CD4-positive, alpha-beta T cell treated with Interleukin-1 beta for 1 hour (primary cell): Measurements from ENCODE around the gene ESR2.
"Not testable (repeated sequence)": the region's sequence is repeated elsewhere in the genome, so short reads cannot be mapped to it uniquely, and the experiment has no call there.

Experiments used
- DNase-seq, 2 donors: peaks; one replicate each; pipeline ENCODE4 v3.0.0-alpha.2; 2020 to 2022

Gene ESR2

GRCh38 chr14:64119980-64120379 is 174.2 kb downstream of the ESR2 start:
- DNase-seq = no peak

- no peak for DNase-seq
Measured at GRCh38 chr14:64119500-64119899, 174.7 kb downstream of the ESR2 start.

GRCh38 chr14:64118892-64119291 is 175.3 kb downstream of the ESR2 start:
- DNase-seq = no peak

- not testable (repeated sequence) for DNase-seq
Measured at GRCh38 chr14:64118403-64118742, 175.8 kb downstream of the ESR2 start.

DNA sequence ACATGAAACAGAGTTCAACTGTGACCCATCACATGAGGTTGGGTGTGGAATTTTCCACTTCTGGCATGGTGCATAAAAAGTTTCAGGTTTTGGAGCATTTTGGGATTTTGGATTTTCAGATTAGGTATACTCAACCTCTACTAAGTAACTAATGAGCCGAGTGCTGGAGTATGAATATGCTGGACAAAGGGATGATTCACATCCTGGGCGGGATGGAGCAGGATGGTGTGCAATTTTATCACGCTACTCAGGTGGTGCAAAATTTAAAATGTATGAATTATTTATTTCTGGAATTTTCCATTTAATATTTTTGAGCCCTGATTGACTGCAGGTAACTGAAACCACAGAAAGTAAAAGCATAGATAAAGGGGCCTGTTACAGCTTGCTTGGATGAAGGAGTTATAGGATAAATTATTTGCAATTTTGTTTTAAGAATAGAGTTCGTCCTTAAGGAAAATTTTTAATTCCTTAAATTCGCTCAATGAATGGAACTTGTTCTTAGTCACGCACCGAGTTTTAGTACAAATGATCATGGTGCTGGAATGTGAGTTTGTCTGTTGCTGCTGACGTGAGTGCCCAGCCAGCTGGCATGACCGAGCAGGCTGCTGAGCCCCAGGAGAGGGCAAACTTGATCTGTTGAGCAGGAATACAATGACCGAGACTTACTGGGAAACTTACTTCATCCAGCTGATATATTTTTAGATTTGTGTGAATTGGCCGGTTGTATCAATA is 176.3 kb downstream of the ESR2 start:
- DNase-seq = no peak

GRCh38 chr14:64115401-64115800 is 178.8 kb downstream of the ESR2 start:
- DNase-seq = no peak

GRCh38 chr14:64114796-64115195 is 179.4 kb downstream of the ESR2 start:
- DNase-seq = no peak

- DNase-seq = no peak
Measured at GRCh38 chr14:64114166-64114565, 180.0 kb downstream of the ESR2 start.

GRCh38 chr14:64112867-64113678 is 181.1 kb downstream of the ESR2 start:
- no peak for DNase-seq

GRCh38 chr14:64110802-64111201 is 183.4 kb downstream of the ESR2 start:
- DNase-seq = no peak

DNA sequence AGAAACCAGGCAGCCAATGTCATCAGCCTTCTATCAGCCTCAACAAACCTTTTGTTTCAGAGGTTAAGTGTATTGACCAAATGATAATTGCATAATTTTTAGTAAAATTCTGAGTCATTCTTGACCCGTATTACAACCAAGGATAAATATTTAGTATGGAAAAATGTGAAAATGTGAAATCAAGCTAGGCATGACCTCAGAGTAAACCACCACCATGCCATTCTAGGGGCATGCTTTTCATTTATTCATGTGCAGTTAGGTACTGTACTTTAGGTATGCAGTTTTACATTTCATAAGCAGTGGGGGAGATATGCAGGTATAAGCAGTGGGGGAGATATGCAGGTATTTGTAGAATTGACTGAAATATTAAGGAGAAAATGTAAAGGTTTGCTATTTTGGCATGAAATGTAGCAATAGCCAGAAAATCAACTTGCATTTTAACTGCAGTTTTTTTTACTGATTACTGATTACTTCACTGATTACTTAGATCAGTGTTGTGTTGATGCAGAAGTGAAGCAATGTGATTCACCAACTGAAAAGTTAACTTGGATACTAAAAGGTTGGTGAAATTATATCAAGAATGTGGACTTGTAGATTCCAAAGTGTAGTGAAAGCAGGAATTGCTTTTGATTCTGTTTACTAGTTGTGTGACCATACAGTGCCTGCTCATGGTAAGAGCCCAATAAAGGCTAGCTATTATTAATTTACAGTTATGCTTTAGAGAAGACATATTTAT is 184.2 kb downstream of the ESR2 start:
- DNase-seq = no peak

GRCh38 chr14:64107438-64107837 is 186.7 kb downstream of the ESR2 start:
- DNase-seq = no peak

GRCh38 chr14:64098120-64098519 is 196.1 kb downstream of the ESR2 start:
- no peak for DNase-seq

GRCh38 chr14:64095620-64096019 is 198.6 kb downstream of the ESR2 start:
- no peak for DNase-seq

DNA sequence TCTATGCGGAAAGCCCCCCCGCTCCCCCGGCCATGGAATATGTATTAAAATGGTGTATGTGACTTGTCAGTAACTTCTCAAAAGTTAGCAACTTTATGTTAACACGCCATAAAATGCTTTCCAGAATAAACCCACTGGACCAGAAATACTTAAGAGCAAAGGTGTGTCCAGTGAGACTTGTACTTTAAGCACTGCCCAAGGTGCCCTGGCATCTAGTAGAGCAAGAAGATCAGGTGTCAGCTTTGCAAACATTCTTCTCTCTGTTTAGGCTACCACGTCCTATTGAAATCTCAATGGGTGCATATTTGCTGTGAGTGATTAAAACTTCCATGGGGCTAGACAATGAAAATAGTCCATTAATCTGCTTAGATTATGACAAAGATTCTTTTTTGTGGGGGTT is 201.2 kb downstream of the ESR2 start:
- DNase-seq = no peak

DNA sequence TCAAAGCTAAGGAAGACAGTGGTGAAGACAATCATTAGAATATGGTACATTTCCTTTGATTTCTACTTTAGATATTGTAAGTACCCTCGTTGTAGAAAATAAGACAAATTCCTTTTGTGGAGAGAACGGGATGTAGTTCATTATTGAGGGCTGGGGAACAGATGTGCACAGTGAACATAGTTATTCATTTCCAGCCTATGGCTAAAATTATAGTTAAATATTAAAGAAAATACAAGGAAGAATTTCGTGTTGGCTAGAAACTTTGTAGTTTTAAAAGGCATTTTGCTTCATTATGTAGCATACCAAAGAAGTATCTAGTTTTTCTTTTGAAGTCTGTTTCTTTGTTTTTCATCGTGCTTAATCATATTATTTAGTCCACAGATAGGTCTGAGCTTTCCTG is 201.8 kb downstream of the ESR2 start:
- DNase-seq = no peak

GRCh38 chr14:64091217-64091616 is 203.0 kb downstream of the ESR2 start:
- no peak for DNase-seq

DNA sequence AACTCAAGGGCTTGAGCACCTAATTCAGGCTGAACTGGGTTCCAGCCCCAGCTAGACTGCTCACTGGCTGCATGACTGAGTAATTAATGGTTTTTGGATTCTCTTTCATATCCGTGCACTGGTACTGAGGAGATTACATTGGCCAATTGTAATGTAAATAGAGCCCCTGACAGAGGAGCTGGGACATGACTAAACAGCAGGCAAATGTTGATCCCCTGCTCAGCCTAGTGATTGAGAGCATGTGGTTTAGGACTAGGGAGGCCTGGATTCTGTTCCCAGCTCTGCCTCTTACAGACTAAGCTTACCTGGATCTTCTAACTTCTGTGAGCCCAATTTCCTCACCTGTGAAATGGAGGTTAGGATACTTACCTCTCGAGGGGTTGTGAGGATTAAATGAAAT is 204.3 kb downstream of the ESR2 start:
- no peak for DNase-seq

DNA sequence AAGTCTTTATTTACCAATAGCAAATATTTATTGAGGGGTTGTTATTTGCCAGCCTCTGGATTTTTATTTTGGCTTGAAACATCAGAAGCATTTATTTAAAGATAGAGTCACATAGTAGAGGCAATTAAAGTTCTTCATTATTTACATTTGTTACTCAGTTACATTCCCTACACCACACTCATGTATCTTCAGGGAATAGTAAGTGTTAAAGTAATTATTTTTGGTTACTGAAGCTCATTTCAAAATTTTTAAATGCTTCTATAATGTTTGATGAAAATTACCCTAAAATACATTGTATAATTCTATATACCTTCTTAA is 205.6 kb downstream of the ESR2 start:
- no peak for DNase-seq

GRCh38 chr14:64082837-64083236 is 211.3 kb downstream of the ESR2 start:
- no peak for DNase-seq

DNA sequence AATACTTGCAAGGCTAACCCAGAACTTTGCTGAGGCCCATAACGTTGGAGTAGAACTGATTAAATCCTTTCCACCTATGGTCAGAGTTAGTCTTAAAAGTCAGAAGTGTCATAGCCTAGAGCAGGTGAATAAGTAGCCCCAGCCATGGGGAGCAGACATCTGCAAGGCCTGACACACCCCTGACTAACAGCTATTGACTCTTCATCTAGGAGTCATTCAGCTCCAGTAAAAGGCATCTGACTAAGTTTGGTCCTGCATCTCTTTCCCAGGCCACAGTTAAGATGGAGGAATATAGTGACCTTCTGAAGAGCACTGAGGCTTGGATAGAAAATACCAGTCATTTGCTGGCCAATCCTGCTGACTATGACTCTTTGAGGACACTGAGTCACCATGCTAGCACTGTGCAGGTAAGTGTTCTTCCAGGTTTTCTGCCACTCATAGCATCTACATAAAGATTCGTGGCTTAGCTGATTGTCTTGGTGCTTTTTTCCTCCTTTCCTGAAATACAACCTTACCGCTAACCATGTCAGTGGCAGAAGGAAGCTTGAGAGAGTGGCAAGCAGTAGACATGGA is 212.9 kb downstream of the ESR2 start:
- no peak for DNase-seq

DNA sequence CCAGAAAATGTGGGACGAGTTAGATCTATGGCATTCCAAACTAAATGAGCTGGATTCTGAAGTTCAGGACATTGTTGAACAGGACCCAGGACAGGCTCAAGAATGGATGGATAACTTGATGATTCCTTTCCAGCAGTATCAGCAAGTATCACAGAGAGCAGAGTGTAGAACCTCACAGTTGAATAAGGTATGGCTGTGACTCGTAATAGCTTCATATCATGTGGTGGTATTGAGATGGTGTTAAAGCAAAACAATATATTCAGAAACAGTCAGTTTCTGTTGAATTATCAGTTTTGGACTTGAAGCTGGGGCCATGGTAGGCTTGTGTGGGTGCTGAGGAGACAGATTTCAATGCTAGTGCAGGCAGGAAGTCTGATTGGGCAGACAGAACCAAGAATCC is 213.7 kb downstream of the ESR2 start:
- no peak for DNase-seq

- no peak for DNase-seq
Measured at GRCh38 chr14:64075613-64076005, 218.6 kb downstream of the ESR2 start.
